Measurements from ENCODE around the gene HSPA9. TPM values are rescaled to one million over a fixed set of nuclear protein-coding genes. Genes with fewer than 3 reads are reported as not detected.

Gene HSPA9
- total and polyA plus RNA-seq, 2 of the 13 experiments (the other 11 are each of a cell fraction or from before 2014, with no cell fraction given) = 165 to 478 TPM

DNA sequence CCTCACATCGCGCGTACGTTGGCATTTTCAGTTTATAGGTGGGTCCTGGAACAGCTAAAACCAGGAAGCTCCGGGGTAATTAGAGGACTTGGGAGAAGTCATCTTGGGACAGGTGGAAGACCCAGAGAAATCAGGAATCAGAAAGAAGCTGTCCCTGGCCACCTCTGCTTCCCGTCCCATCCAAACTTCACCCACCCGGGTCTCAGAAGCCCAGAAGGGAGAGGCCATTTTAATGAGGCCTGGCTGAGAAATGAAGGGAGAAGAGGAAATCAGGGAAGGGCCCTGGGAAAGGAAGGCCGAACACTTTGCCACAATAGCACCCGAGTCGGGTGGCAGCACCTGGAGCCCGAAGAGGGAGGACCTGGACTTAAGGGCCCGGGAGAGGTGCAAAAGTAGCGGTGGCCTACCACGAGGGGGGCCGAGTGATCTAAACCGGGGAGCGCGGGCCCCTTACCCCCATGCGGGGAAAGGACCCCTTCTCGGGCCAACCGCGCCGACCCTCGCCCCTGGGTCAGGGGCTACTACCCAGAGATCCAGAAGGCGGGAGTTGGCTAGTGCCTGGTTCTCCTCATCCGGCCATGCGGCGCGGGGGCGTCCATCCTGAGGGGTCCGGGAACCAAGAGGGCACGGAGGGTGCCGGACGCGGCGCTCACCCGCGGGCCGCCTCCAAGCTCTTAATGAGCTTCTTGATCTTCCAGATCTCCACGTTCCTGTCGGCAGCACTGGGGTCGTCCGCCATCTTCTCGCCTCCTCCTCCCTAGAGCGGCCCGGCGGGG is 32.8 kb downstream of the HSPA9 start:
- Histone ChIP-seq H3K4me3 (replicated peaks in 1 of 3; ENCODE audit: insufficient read depth in 1 of 3, low read depth in 2 of 3, low read length in 3 of 3) (peak overlapping the region; percentile 89 to 94 (median 91)), H3K27ac (ENCODE audit: extremely low read length, insufficient read depth, low read length) (peak overlapping the region; percentile 89), H4K20me1 (ENCODE audit: insufficient read depth, low read length) (peaks cover 26% of the 10 kb centered on the region), H3K4me2 (ENCODE audit: low read depth, low read length) (peak overlapping the region; percentile 91), H3K36me3 (replicated peaks in 1 of 2; ENCODE audit: control insufficient read depth in 1 of 2, insufficient read depth in 2 of 2, low read length in 2 of 2) (no peaks in the 10 kb centered on the region; a peak in 1 of 5 replicates), H3K27me3 (ENCODE audit: control insufficient read depth in 1 of 2, insufficient read depth in 2 of 2, low read length in 2 of 2) (no peaks in the 10 kb centered on the region; a peak in 1 of 5 replicates), H3K9ac (ENCODE audit: insufficient read depth, low read depth, low read length) (peak overlapping the region; percentile 98), H3K9me3 (ENCODE audit: low read length) (no peaks in the 10 kb centered on the region), H3K79me2 (ENCODE audit: insufficient read depth, low read length) (peaks cover 88% of the 10 kb centered on the region), H2AFZ (ENCODE audit: low read length) (no peak overlapping the region), H3K4me1 (ENCODE audit: insufficient read depth, low read length) (peaks cover 67% of the 10 kb centered on the region)
- intact Hi-C loops (cut with micrococcal nuclease; ENCODE audit: unreplicated experiment) = loop anchor here (2.0 to 10.0 kb wide), 3 partner anchors 35 to 208 kb away; partner anchors contain the start of genes CDC25C, EGR1 and FAM53C
- FAIRE-seq = no peak
- WGBS (ENCODE audit: low lambda C conversion rate) = under 1% methylated on average over 29 of the region's 47 CpGs
- no peak for DNase-seq (ENCODE audit: low spot score)
- in situ Hi-C loops (cut with HindIII; ENCODE audit: extremely low pct_ligation_motif_present, low pct_unique_long_range_greater_than_20kb) = loop anchor here (5.0 kb wide), 1 partner anchor 80 kb away; no protein-coding TSS in a partner anchor
- POLR2A ChIA-PET = interaction anchor here (0.6 to 4.1 kb wide), 22 partner anchors 8 to 842 kb away, joined by 3 to 33 read pairs (median 6); partner anchors contain the start of genes EGR1, FAM53C, HSPA9 and SIL1
- TSS peak; percentile 60 for BruUV-seq (replicated peaks)
- CTCF ChIA-PET (ENCODE audit: low intra/inter-chr PET ratio, low total read pairs) = no interaction called here
- ATAC-seq = no peak; the same call in 2 of the 3 replicates
- peak; percentile 18; the same call in 1 of the 2 replicates for TF ChIP-seq ZNF709 (CRISPR knock-in tag; IDR thresholded peaks at IDR 0.05)
- no peak for TF ChIP-seq KLF13 (CRISPR knock-in tag; IDR thresholded peaks at IDR 0.05)
- TF ChIP-seq YY1 (IDR thresholded peaks at IDR 0.05; ENCODE audit: insufficient read depth, insufficient replicate concordance, low read depth, low read length) = peak; percentile 85
- 0 out of 2 replicates have a peak, but pooled peaks have one; percentile 12 for TF ChIP-seq AHDC1 (CRISPR knock-in tag; IDR thresholded peaks at IDR 0.05; ENCODE audit: borderline replicate concordance)
- TF ChIP-seq HNRNPL (IDR thresholded peaks at IDR 0.05; ENCODE audit: low read depth, low read length) = 0 out of 2 replicates have a peak, but pooled peaks have one; percentile 56
- no peak for TF ChIP-seq NFYB (CRISPR knock-in tag; IDR thresholded peaks at IDR 0.05)
- TF ChIP-seq KLF11 (CRISPR knock-in tag; IDR thresholded peaks at IDR 0.05) = 0 out of 2 replicates have a peak, but pooled peaks have one; percentile 6
- TF ChIP-seq AGO2 (optimal IDR thresholded peaks at IDR 0.05; ENCODE audit: low read depth, low read length) = peak; percentile 88
- TF ChIP-seq AGO1 (IDR thresholded peaks at IDR 0.05; ENCODE audit: low read depth, low read length, poor library complexity, severe bottlenecking) = peak; percentile 85
- TF ChIP-seq KDM5B (CRISPR knock-in tag; IDR thresholded peaks at IDR 0.05; ENCODE audit: borderline replicate concordance) = 0 out of 2 replicates have a peak, but pooled peaks have one; percentile 17
- TF ChIP-seq ZNF431 (CRISPR knock-in tag; IDR thresholded peaks at IDR 0.05; ENCODE audit: borderline replicate concordance, low read depth) = 0 out of 2 replicates have a peak, but pooled peaks have one; percentile 34
- 0 out of 2 replicates have a peak, but pooled peaks have one; percentile 45 for TF ChIP-seq ZNF296 (CRISPR knock-in tag; conservative IDR thresholded peaks at IDR 0.05)
- TF ChIP-seq FIP1L1 (IDR thresholded peaks at IDR 0.05; ENCODE audit: borderline replicate concordance, insufficient read depth, low read depth, low read length) = 0 out of 2 replicates have a peak, but pooled peaks have one; percentile 17
- TF ChIP-seq ZNF24 (IDR thresholded peaks at IDR 0.05) = no peak
- 0 out of 2 replicates have a peak, but pooled peaks have one; percentile 25 for TF ChIP-seq ZMYM2 (CRISPR knock-in tag; IDR thresholded peaks at IDR 0.05)
- peak; percentile 22; the same call in 1 of the 2 replicates for TF ChIP-seq CENPT (CRISPR knock-in tag; IDR thresholded peaks at IDR 0.05; ENCODE audit: low read depth)
- 0 out of 2 replicates have a peak, but pooled peaks have one; percentile 1 for TF ChIP-seq ZNF674 (CRISPR knock-in tag; IDR thresholded peaks at IDR 0.05; ENCODE audit: low read depth)
